GM18867 (cell line): ENCODE results near the gene CLEC19A.

Experiments
- ATAC-seq: cut with Tn5 transposase; IDR thresholded peaks from one replicate; pipeline ENCODE4 v1.9.1; 2021; ENCODE audit warnings: mild to moderate bottlenecking, moderate library complexity; ENCODE audit not compliant: unreplicated experiment

CLEC19A gene

DNA sequence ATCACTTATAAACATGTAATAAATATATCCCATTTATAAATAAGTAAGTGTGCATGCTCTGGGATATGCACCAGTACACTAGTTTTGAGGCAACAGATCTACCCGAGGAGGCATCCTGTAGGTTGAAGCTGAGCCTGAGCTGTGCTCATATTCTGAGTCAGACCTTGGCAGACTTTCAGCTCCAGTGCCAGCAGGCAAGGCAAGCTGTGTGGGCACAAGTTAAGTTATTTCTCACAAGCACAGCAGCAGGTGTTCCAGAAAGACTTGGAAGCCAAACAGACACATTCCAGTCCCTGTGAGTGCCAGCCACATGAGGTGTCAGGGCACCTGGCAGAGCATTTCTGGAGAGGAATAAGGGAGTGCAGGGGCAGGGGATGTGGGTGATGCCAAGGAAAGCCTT, 1.3 kb upstream of the CLEC19A start:
- no peak for ATAC-seq

GRCh38 chr16:19286827-19287226, 1.3 kb downstream of the CLEC19A start:
- ATAC-seq = no peak

- no peak for ATAC-seq
Observed at GRCh38 chr16:19287241-19287640, 1.7 kb downstream of the CLEC19A start.

- no peak for ATAC-seq
Observed at GRCh38 chr16:19288872-19289799, 3.6 kb downstream of the CLEC19A start.

DNA sequence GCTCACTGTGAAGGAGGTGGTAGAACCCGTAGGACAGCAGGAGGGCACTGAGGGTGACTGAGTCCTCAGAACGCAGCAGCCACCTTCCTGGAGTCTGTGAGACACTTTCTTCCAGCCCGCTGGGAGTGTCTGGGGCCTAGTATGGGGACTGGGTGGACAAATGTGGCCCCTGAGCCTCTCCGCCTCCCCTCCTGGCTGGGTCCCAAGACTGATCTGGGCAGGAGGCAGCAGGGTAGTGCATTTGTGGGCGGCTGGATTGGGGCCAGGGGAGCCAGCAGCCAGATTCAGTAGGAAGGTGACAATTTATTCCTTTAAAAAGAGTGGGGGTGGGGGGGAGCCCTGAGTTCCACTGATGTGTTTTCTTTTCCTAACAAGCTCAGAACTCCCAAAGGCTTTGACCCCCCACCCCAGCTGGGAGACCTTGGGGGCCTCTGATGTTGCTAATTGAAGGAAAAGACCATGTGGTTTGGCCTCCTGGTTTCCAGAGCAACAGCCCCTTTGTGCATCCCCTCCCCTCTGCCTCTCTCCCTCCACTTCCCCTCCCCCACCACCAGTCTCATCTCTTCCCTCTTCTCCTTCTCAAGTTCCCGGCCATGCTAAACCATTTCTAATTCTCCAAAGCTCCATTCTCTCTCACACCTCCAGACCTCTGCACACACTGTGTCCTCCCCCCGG, 4.4 kb downstream of the CLEC19A start:
- ATAC-seq = no peak

- ATAC-seq = no peak
Observed at GRCh38 chr16:19290860-19291259, 5.3 kb downstream of the CLEC19A start.

GRCh38 chr16:19291475-19291874, 5.9 kb downstream of the CLEC19A start:
- no peak for ATAC-seq

DNA sequence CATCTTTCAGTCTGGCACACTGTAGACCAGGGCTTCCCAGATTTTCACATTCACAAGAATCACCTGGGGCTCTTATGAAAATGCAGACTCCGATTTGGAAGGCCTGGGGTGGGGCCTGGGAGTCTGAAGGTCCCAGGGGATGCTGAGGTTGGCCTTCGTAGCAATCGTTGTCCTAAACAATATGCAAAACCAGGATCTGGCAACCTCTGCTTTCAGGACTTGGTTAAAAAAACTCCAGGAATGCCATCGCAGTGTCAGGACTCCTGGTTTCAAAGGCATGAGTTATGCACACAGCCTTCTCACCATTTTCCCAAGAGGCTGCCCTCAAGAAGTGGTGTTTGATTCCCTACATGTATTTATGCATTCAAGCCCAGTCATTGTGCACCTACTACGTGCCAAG, 6.7 kb downstream of the CLEC19A start:
- ATAC-seq = no peak

GRCh38 chr16:19294156-19294649, 8.7 kb downstream of the CLEC19A start:
- peak; percentile 69 for ATAC-seq

- no peak for ATAC-seq
Observed at GRCh38 chr16:19295393-19295792, 9.9 kb downstream of the CLEC19A start.

DNA sequence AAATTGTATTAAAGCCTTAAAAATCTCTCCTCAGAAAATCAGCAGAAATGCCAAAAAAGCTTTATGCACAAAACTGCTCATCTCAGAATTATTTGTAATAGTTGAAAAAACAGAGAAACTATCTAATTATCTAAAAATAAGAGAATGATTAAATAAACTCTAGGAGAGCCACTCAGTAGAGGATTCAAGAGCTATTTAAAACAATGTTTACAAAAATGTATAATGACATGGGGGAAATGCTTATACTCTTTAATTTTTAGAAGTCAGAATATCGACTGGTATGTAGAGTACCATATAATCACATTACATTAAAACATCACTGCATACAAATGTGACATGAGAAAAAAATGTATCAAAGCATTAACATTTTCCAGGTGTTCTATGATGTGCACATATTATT, 11.9 kb downstream of the CLEC19A start:
- ATAC-seq = no peak

- no peak for ATAC-seq
Observed at GRCh38 chr16:19299565-19299964, 14.0 kb downstream of the CLEC19A start.

- no peak for ATAC-seq
Observed at GRCh38 chr16:19301931-19302330, 16.4 kb downstream of the CLEC19A start.

- no peak for ATAC-seq
Observed at GRCh38 chr16:19304750-19305149, 19.2 kb downstream of the CLEC19A start.

DNA sequence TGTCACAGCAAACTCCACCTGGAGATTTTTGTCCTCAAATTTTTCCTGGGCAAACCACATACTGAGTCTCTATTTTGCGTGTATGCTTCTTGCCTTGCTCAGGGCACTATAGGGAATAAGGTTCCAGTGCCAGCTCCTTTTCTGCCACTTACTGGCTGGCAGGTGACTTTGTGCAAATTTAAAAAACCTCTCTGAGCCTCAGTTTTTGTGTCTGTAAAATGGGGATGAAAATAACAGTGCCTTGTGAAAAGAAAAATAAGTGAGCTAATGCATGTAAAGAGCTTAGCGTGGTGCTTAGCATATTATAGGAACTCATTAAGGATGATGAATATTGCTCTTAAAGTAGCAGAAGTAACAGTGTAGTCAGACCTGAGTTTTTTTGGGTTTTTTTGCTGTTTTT, 19.9 kb downstream of the CLEC19A start:
- ATAC-seq = no peak

- ATAC-seq = no peak
Observed at GRCh38 chr16:19307587-19308241, 22.2 kb downstream of the CLEC19A start.

DNA sequence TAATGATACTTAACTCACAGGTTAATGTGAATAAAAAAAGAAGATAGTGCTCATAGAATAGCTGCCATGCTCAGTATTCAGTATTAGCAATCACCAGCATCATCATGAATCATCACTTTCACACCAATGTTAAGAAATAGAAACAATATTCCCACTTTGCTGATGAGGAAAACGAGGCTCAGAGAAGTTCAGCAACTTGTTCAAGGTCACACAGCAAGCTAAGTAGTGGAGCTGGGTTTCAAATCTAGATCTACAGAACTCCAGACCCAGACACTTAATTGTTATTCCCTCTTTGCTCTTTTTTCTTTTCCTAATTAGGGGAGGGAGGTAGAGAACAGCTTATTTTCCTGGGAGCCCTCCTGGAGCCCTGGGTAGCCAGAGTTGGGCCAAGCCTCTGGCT, 22.9 kb downstream of the CLEC19A start:
- no peak for ATAC-seq

GRCh38 chr16:19309178-19309577, 23.6 kb downstream of the CLEC19A start:
- no peak for ATAC-seq

DNA sequence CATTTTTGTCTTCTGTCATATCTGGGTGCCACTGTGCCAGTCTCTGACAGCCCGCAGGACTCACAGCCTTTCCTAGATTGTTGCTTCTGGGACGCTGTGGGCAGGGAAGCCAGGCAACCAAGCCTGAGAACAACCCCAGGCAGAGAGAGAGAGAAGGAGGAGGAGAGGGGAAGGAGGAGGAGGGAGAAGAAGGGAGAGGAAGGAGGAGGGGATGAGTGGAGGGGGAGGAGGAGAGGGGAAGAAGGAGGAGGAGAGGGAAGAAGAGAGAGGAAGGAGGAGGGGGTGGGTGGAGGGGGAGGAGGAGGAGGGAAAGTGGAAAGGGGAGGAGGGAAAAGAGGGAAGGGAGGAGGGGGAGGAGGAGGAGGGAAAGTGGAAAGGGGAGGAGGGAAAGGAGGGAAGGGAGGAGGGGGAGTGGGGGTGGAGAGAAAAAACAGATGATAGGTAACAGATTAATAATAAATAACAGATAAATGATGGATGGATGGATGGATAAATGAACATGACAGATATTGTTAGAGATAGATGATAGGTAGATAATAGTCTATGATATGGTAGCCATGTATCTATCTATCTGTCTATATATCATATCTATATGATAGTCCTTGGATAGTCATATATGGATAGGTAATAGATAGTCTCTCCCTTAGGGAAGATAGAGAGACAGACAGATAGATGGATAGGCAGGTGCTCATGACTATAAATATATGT, 29.3 kb downstream of the CLEC19A start:
- ATAC-seq = no peak

- ATAC-seq = no peak
Observed at GRCh38 chr16:19315889-19316433, 30.4 kb downstream of the CLEC19A start.

GRCh38 chr16:19316846-19317245, 31.3 kb downstream of the CLEC19A start:
- ATAC-seq = no peak
